Keratinocyte (primary cell): ENCODE measurements around the gene UBL7.

Experiments
- EZH2 ChIP-seq: IDR thresholded peaks from one replicate; pipeline ENCODE4 v1.6.1; 2012; ENCODE audit warnings: inconsistent platforms, mild to moderate bottlenecking, low read length, moderate library complexity
- TF ChIP-seq, protein P1 (sequence below), 3 experiments: IDR thresholded peaks in 1 of 3; conservative IDR thresholded peaks in 1 of 3; optimal IDR thresholded peaks in 1 of 3; 2 replicates in 2 of 3; 3 replicates in 1 of 3; pipeline versions ENCODE3 to v1.5.1; 2011; ENCODE audit warnings: low read length in 3 of 3, mild to moderate bottlenecking in 3 of 3, moderate library complexity in 2 of 3, control low read depth in 1 of 3, inconsistent platforms in 1 of 3; ENCODE audit not compliant: insufficient read depth in 2 of 3; ENCODE audit errors: extremely low read depth in 1 of 3

DNA sequence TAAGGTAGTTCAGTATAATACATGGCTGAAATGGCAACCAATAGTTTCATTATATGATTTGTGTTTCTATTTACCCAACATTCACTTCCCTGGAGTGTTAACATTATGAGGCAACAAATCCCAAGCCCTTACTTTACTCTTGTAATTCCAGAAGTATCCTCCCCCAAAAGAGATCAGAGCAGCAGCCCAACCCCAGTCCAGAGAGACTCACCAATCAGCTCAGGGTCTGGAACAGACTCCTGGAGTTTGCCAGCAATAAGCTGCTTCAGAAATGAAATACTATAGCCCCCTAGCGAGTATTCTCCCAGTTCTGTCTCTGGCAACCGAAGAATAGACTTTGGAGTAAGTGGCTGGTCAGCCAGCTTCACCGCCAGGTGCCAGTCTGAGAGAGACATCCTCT is 2.5 kb downstream of the UBL7 start:
- TF ChIP-seq, protein P1, sequence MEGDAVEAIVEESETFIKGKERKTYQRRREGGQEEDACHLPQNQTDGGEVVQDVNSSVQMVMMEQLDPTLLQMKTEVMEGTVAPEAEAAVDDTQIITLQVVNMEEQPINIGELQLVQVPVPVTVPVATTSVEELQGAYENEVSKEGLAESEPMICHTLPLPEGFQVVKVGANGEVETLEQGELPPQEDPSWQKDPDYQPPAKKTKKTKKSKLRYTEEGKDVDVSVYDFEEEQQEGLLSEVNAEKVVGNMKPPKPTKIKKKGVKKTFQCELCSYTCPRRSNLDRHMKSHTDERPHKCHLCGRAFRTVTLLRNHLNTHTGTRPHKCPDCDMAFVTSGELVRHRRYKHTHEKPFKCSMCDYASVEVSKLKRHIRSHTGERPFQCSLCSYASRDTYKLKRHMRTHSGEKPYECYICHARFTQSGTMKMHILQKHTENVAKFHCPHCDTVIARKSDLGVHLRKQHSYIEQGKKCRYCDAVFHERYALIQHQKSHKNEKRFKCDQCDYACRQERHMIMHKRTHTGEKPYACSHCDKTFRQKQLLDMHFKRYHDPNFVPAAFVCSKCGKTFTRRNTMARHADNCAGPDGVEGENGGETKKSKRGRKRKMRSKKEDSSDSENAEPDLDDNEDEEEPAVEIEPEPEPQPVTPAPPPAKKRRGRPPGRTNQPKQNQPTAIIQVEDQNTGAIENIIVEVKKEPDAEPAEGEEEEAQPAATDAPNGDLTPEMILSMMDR (optimal IDR thresholded peaks at IDR 0.05 in 1 of 3, IDR thresholded peaks at IDR 0.05 in 1 of 3, conservative IDR thresholded peaks at IDR 0.05 in 1 of 3; ENCODE audit: extremely low read depth in 1 of 3, insufficient read depth in 2 of 3, low read length in 3 of 3) = no peak
- no peak for TF ChIP-seq EZH2
